WTC11 (cell line): ENCODE measurements around the gene WDR90.

Experiments used
- E2F1 ChIP-seq: sonication (generic); formaldehyde crosslinking; IDR thresholded peaks from 2 replicates; pipeline ENCODE4 v1.8.0; 2022; ENCODE audit warnings: mild to moderate bottlenecking, missing genetic modification reagents
- E2F4 ChIP-seq: sonication (generic); formaldehyde crosslinking; IDR thresholded peaks from 2 replicates; pipeline ENCODE4 v1.8.1; 2022; ENCODE audit warnings: low read depth, mild to moderate bottlenecking, moderate library complexity, missing genetic modification reagents, borderline replicate concordance
- FOXJ3 ChIP-seq: sonication (generic); formaldehyde crosslinking; IDR thresholded peaks from 2 replicates; pipeline ENCODE4 v1.9.0; 2021; ENCODE audit warnings: missing genetic modification reagents, mild to moderate bottlenecking, borderline replicate concordance
- FOXK1 ChIP-seq: sonication (generic); formaldehyde crosslinking; IDR thresholded peaks from 2 replicates; pipeline ENCODE4 v1.8.0; 2022; ENCODE audit warnings: mild to moderate bottlenecking, moderate library complexity, missing genetic modification reagents
- GTF2I ChIP-seq: fragments of 250-450 bp; sonication (Bioruptor Pico); conservative IDR thresholded peaks from 2 replicates; pipeline ENCODE4 v1.4.0; 2021; ENCODE audit warnings: mild to moderate bottlenecking
- NFYB ChIP-seq: sonication (generic); formaldehyde crosslinking; conservative IDR thresholded peaks from 2 replicates; pipeline ENCODE4 v1.8.0; 2022; ENCODE audit warnings: low read depth, missing genetic modification reagents
- NR1H2 ChIP-seq: sonication (generic); formaldehyde crosslinking; IDR thresholded peaks from 2 replicates; pipeline ENCODE4 v1.9.0; 2021; ENCODE audit warnings: mild to moderate bottlenecking, moderate library complexity, missing genetic modification reagents
- NR3C1 ChIP-seq: sonication (generic); formaldehyde crosslinking; conservative IDR thresholded peaks from 2 replicates; pipeline ENCODE4 v1.8.1; 2023; ENCODE audit warnings: low read depth, mild to moderate bottlenecking, missing genetic modification reagents
- PRRX2 ChIP-seq: fragments of 250-450 bp; sonication (Bioruptor Pico); IDR thresholded peaks from 2 replicates; pipeline ENCODE4 v1.8.0; 2021; ENCODE audit warnings: mild to moderate bottlenecking
- ZBTB43 ChIP-seq: sonication (generic); formaldehyde crosslinking; IDR thresholded peaks from 2 replicates; pipeline ENCODE4 v1.8.1; 2023; ENCODE audit warnings: mild to moderate bottlenecking, missing genetic modification reagents
- ZNF281 ChIP-seq: sonication (generic); formaldehyde crosslinking; IDR thresholded peaks from 2 replicates; pipeline ENCODE4 v1.8.0; 2023; ENCODE audit warnings: mild to moderate bottlenecking, missing genetic modification reagents
- TF ChIP-seq, protein P1 (sequence below): fragments of 200-600 bp; IDR thresholded peaks from 2 replicates; pipeline ENCODE4 v1.8.0; 2022; ENCODE audit warnings: antibody characterized with exemption

GRCh38 chr16:703406-703805, 54.2 kb downstream of the WDR90 start:
- TF ChIP-seq NR1H2 (CRISPR knock-in tag) (no peak), ZNF281 (CRISPR knock-in tag) (no peak), PRRX2 (CRISPR knock-in tag) (no peak), NR3C1 (no peak), FOXJ3 (CRISPR knock-in tag) (no peak), FOXK1 (CRISPR knock-in tag) (no peak), E2F4 (CRISPR knock-in tag) (no peak), ZBTB43 (CRISPR knock-in tag) (no peak), GTF2I (CRISPR knock-in tag) (no peak), E2F1 (CRISPR knock-in tag) (no peak), NFYB (no peak)
- TF ChIP-seq, protein P1, sequence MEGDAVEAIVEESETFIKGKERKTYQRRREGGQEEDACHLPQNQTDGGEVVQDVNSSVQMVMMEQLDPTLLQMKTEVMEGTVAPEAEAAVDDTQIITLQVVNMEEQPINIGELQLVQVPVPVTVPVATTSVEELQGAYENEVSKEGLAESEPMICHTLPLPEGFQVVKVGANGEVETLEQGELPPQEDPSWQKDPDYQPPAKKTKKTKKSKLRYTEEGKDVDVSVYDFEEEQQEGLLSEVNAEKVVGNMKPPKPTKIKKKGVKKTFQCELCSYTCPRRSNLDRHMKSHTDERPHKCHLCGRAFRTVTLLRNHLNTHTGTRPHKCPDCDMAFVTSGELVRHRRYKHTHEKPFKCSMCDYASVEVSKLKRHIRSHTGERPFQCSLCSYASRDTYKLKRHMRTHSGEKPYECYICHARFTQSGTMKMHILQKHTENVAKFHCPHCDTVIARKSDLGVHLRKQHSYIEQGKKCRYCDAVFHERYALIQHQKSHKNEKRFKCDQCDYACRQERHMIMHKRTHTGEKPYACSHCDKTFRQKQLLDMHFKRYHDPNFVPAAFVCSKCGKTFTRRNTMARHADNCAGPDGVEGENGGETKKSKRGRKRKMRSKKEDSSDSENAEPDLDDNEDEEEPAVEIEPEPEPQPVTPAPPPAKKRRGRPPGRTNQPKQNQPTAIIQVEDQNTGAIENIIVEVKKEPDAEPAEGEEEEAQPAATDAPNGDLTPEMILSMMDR, result no peak
